NT2/D1 (cell line): Measurements from ENCODE around the gene FKBP5.

ENCODE experiments used
- SUZ12 ChIP-seq: IDR thresholded peaks from 2 replicates; pipeline ENCODE4 v1.6.1; 2011; ENCODE audit not compliant: insufficient read length, insufficient read depth; ENCODE audit errors: extremely low read depth
- YY1 ChIP-seq: IDR thresholded peaks from 2 replicates; pipeline ENCODE4 v1.6.1; 2011; ENCODE audit not compliant: insufficient read length, insufficient read depth
- ZNF274 ChIP-seq: IDR thresholded peaks from 2 replicates; pipeline ENCODE4 v1.6.1; 2011; ENCODE audit warnings: mild to moderate bottlenecking, low read depth, low read length

- no peak for TF ChIP-seq ZNF274
- no peak for TF ChIP-seq SUZ12
- TF ChIP-seq YY1 = no peak
Observed at GRCh38 chr6:35668096-35668495, 20.6 kb downstream of the FKBP5 start.
